HCT116 (cell line): Measurements from ENCODE around the gene TAF1B. TPM values are rescaled to one million over a fixed set of nuclear protein-coding genes. Genes with fewer than 3 reads are reported as not detected.

Source experiments
- ATAC-seq: fragments of 200-7000 bp; cut with Tn5 transposase; 2 replicates; pipeline ENCODE4 v1.9.1; 2020; ENCODE audit warnings: mild to moderate bottlenecking, moderate library complexity
- BruUV-seq: library from RNA; stranded (reverse); fragments of 400-500 nt; replicated peaks from 2 replicates; lab custom pipeline; 2021; lab: Mats Ljungman, UMichigan
- CTCF ChIA-PET: fragments of 300-600 bp; sonication (Branson Sonifier 250); formaldehyde crosslinking; loops from one replicate; lab custom pipeline; 2021; ENCODE audit warnings: antibody characterized with exemption; lab: Charles Lee
- POLR2A ChIA-PET: fragments of 300-600, 350-600 bp; sonication (Branson Sonifier 250); formaldehyde crosslinking; loops from one replicate; lab custom pipeline; 2021; ENCODE audit warnings: antibody characterized with exemption; lab: Charles Lee
- RAD21 ChIA-PET, 2 experiments: fragments of 300-600 bp; sonication (Branson Sonifier 250); formaldehyde crosslinking; loops; one replicate each; lab custom pipeline; 2023; ENCODE audit warnings: low total read pairs in 2 of 2; ENCODE audit not compliant: uncharacterized antibody in 2 of 2, unreplicated experiment in 2 of 2, low non-redundant PET in 1 of 2; lab: Charles Lee
- DNase-seq: peaks from one replicate; pipeline ENCODE4 v3.0.0-alpha.2; 2010; ENCODE audit warnings: low read depth, low spot score
- H2AFZ ChIP-seq: fragments of 200-600 bp; shearing (Covaris generic), sonication (generic); 2 replicates; pipeline ENCODE4 v1.6.1; 2017; ENCODE audit warnings: low read depth, mixed run types, mixed read lengths, antibody characterized with exemption, low read length; ENCODE audit not compliant: poor library complexity, severe bottlenecking
- H3K27ac ChIP-seq: 2 replicates; pipeline ENCODE4 v1.5.1; 2012; ENCODE audit warnings: low read depth, low read length
- H3K27me3 ChIP-seq: fragments of 200-600 bp; sonication (generic); 2 replicates; pipeline ENCODE4 v1.6.1; 2016; ENCODE audit warnings: mixed run types, low read length, mixed read lengths; ENCODE audit not compliant: insufficient read depth
- H3K36me3 ChIP-seq, 2 experiments: fragments of 200-500 bp in 1 of 2; fragments of 200-600 bp in 1 of 2; sonication (Bioruptor generic) in 1 of 2; sonication (generic) in 1 of 2; 2 replicates each; pipeline versions ENCODE4 v1.5.1 to v1.6.1; 2014 to 2016; ENCODE audit warnings: low read length in 2 of 2, inconsistent platforms in 1 of 2, mixed read lengths in 1 of 2, mixed run types in 1 of 2; ENCODE audit not compliant: insufficient read depth in 2 of 2, control insufficient read depth in 1 of 2
- H3K4me1 ChIP-seq, 2 experiments: fragments of 200-600 bp in 1 of 2; sonication (generic) in 1 of 2; 2 replicates each; pipeline versions ENCODE4 v1.5.1 to v1.6.1; 2012 to 2017; ENCODE audit warnings: low read length in 2 of 2, inconsistent platforms in 1 of 2, mild to moderate bottlenecking in 1 of 2, mixed read lengths in 1 of 2, mixed run types in 1 of 2, moderate library complexity in 1 of 2; ENCODE audit not compliant: insufficient read depth in 2 of 2, control insufficient read depth in 1 of 2
- H3K4me2 ChIP-seq: fragments of 200-600 bp; sonication (generic); 2 replicates; pipeline ENCODE4 v1.6.1; 2017; ENCODE audit warnings: mixed run types, low read length, mixed read lengths
- H3K4me3 ChIP-seq, 2 experiments: fragments of 200-600 bp in 1 of 2; sonication (generic) in 1 of 2; replicated peaks in 1 of 2; 2 replicates each; pipeline ENCODE4 v1.5.1; 2011 to 2016; ENCODE audit warnings: low read length in 2 of 2, control low read depth in 1 of 2, low read depth in 1 of 2, mild to moderate bottlenecking in 1 of 2, mixed read lengths in 1 of 2, mixed run types in 1 of 2
- H3K79me2 ChIP-seq: fragments of 200-600 bp; sonication (generic); 2 replicates; pipeline ENCODE4 v1.6.1; 2017; ENCODE audit warnings: mild to moderate bottlenecking, mixed run types, low read length, moderate library complexity, mixed read lengths; ENCODE audit not compliant: insufficient read depth
- H3K9ac ChIP-seq: fragments of 200-600 bp; sonication (generic); 2 replicates; pipeline ENCODE4 v1.6.1; 2016; ENCODE audit warnings: low read length, mixed read lengths
- H3K9me2 ChIP-seq: fragments of 200-600 bp; sonication (generic), shearing (Covaris generic); 2 replicates; pipeline ENCODE4 v1.6.1; 2017; ENCODE audit warnings: mixed run types, mild to moderate bottlenecking, moderate library complexity; ENCODE audit not compliant: insufficient read depth
- H3K9me3 ChIP-seq, 2 experiments: fragments of 200-500 bp in 1 of 2; fragments of 200-600 bp in 1 of 2; sonication (Bioruptor generic) in 1 of 2; sonication (generic) in 1 of 2; 2 replicates each; pipeline ENCODE4 v1.6.1; 2014 to 2017; ENCODE audit warnings: low read length in 2 of 2, mixed read lengths in 2 of 2, inconsistent platforms in 1 of 2, low read depth in 1 of 2, mild to moderate bottlenecking in 1 of 2, mixed run types in 1 of 2, moderate library complexity in 1 of 2; ENCODE audit not compliant: control insufficient read depth in 1 of 2, insufficient read depth in 1 of 2
- H4K20me1 ChIP-seq: fragments of 200-600 bp; sonication (generic), shearing (Covaris generic); 2 replicates; pipeline ENCODE4 v1.6.1; 2017; ENCODE audit warnings: mixed run types, mild to moderate bottlenecking, moderate library complexity; ENCODE audit not compliant: insufficient read depth
- EGR1 ChIP-seq: IDR thresholded peaks from 2 replicates; pipeline ENCODE4 v1.6.1; 2012; ENCODE audit warnings: low read depth
- EZH2 ChIP-seq: fragments of 200-600 bp; sonication (generic); IDR thresholded peaks from 2 replicates; pipeline ENCODE4 v1.6.1; 2017; ENCODE audit warnings: antibody characterized with exemption, mixed run types
- EZH2phosphoT487 ChIP-seq: fragments of 200-600 bp; IDR thresholded peaks from 2 replicates; pipeline ENCODE4 v1.6.1; 2018; ENCODE audit warnings: antibody characterized with exemption, borderline replicate concordance
- FOSL1 ChIP-seq: IDR thresholded peaks from 2 replicates; pipeline ENCODE4 v1.6.1; 2012; ENCODE audit warnings: low read depth
- JUND ChIP-seq: IDR thresholded peaks from 2 replicates; pipeline ENCODE4 v1.6.1; 2012
- POLR2A ChIP-seq: IDR thresholded peaks from 2 replicates; pipeline ENCODE4 v1.7.0; 2011; ENCODE audit warnings: borderline replicate concordance; ENCODE audit not compliant: insufficient read depth, insufficient read length; ENCODE audit errors: extremely low read depth
- POLR2AphosphoS5 ChIP-seq: IDR thresholded peaks from 2 replicates; pipeline ENCODE4 v1.6.1; 2011; ENCODE audit warnings: mild to moderate bottlenecking, low read depth, low read length, moderate library complexity
- SIN3A ChIP-seq: IDR thresholded peaks from 2 replicates; pipeline ENCODE4 v1.6.1; 2012; ENCODE audit warnings: low read depth
- TCF7L2 ChIP-seq: IDR thresholded peaks from 2 replicates; pipeline ENCODE4 v1.7.0; 2011; ENCODE audit warnings: borderline replicate concordance, inconsistent platforms; ENCODE audit not compliant: insufficient read depth, insufficient read length; ENCODE audit errors: extremely low read depth
- YY1 ChIP-seq: IDR thresholded peaks from 2 replicates; pipeline ENCODE4 v1.6.1; 2011; ENCODE audit warnings: low read length, low read depth, moderate library complexity, mild to moderate bottlenecking; ENCODE audit not compliant: insufficient replicate concordance; ENCODE audit errors: extremely low read depth
- ZNF274 ChIP-seq: fragments of 200-500 bp; sonication (Bioruptor generic); IDR thresholded peaks from 2 replicates; pipeline ENCODE4 v1.6.1; 2014; ENCODE audit warnings: mild to moderate bottlenecking, low read depth, low read length, inconsistent platforms
- intact Hi-C: fragments of 100-400 bp; cut with micrococcal nuclease; formaldehyde crosslinking; loops from 2 replicates; pipeline ENCODE4 v1.10.0; 2022
- total RNA-seq: library from RNA; stranded (reverse); gene quantifications from one replicate; pipeline ENCODE4 v1.2.1, GENCODE V29; 2021; ENCODE audit not compliant: unreplicated experiment
- TF ChIP-seq, protein P1 (sequence below): IDR thresholded peaks from 2 replicates; pipeline ENCODE4 v1.6.1; 2012
- TF ChIP-seq, protein P2 (sequence below): IDR thresholded peaks from 2 replicates; pipeline ENCODE4 v1.6.1; 2012
- TF ChIP-seq, protein P3 (sequence below): IDR thresholded peaks from 2 replicates; pipeline ENCODE4 v1.6.1; 2012; ENCODE audit warnings: low read depth
- TF ChIP-seq, protein P4 (sequence below): IDR thresholded peaks from 2 replicates; pipeline ENCODE4 v1.6.1; 2011; ENCODE audit warnings: mild to moderate bottlenecking, low read length, moderate library complexity; ENCODE audit not compliant: insufficient replicate concordance; ENCODE audit errors: extremely low read depth

Gene TAF1B
- total RNA-seq, 1 experiment from 2014 or later = 27.9 TPM

DNA sequence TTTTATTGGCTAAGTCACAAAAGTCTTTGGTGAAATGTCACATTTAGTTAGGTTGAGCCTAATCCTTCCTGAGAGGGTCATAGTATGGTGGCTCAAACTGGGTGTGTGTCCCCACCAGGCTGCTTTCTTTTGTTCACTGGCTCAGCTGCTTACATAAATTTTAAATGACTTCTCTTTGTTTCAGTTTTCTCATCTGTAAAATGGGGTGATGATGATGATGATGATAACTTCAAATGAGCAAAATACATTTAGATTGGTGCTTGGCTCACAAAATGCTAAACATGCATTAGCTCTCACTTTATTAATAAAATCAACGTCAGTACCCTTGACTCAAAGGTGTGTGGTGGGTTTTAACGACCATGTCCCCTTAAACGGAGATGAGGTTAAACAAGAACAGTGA is 7.2 kb upstream of the TAF1B start:
- Histone ChIP-seq H3K27ac (no peak overlapping the region), H3K9me2 (no peaks in the 10 kb centered on the region), H3K4me2 (no peak overlapping the region), H3K27me3 (no peaks in the 10 kb centered on the region), H2AFZ (no peak overlapping the region), H3K79me2 (no peaks in the 10 kb centered on the region), H3K9me3 (no peaks in the 10 kb centered on the region), H3K36me3 (no peaks in the 10 kb centered on the region), H4K20me1 (no peaks in the 10 kb centered on the region), H3K4me1 (peaks cover 13 to 28% of the 10 kb centered on the region in 2 experiments; a peak in 3 of 4 replicates), H3K4me3 (no peak overlapping the region), H3K9ac (no peak overlapping the region)
- ChIA-PET CTCF (no interaction called here), RAD21 (no interaction called here), POLR2A (no interaction called here)
- no TSS peak for BruUV-seq
- intact Hi-C loops = no loop called here
- DNase-seq (no peak), ATAC-seq (no peak)
- TF ChIP-seq POLR2A (no peak), EZH2 (no peak), POLR2AphosphoS5 (no peak), SIN3A (no peak), FOSL1 (no peak), YY1 (no peak), JUND (no peak), ZNF274 (no peak), EZH2phosphoT487 (no peak), TCF7L2 (no peak), EGR1 (no peak)
- TF ChIP-seq, protein P1, sequence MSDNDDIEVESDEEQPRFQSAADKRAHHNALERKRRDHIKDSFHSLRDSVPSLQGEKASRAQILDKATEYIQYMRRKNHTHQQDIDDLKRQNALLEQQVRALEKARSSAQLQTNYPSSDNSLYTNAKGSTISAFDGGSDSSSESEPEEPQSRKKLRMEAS = no peak
- TF ChIP-seq, protein P2, sequence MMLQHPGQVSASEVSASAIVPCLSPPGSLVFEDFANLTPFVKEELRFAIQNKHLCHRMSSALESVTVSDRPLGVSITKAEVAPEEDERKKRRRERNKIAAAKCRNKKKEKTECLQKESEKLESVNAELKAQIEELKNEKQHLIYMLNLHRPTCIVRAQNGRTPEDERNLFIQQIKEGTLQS = no peak
- TF ChIP-seq, protein P3, sequence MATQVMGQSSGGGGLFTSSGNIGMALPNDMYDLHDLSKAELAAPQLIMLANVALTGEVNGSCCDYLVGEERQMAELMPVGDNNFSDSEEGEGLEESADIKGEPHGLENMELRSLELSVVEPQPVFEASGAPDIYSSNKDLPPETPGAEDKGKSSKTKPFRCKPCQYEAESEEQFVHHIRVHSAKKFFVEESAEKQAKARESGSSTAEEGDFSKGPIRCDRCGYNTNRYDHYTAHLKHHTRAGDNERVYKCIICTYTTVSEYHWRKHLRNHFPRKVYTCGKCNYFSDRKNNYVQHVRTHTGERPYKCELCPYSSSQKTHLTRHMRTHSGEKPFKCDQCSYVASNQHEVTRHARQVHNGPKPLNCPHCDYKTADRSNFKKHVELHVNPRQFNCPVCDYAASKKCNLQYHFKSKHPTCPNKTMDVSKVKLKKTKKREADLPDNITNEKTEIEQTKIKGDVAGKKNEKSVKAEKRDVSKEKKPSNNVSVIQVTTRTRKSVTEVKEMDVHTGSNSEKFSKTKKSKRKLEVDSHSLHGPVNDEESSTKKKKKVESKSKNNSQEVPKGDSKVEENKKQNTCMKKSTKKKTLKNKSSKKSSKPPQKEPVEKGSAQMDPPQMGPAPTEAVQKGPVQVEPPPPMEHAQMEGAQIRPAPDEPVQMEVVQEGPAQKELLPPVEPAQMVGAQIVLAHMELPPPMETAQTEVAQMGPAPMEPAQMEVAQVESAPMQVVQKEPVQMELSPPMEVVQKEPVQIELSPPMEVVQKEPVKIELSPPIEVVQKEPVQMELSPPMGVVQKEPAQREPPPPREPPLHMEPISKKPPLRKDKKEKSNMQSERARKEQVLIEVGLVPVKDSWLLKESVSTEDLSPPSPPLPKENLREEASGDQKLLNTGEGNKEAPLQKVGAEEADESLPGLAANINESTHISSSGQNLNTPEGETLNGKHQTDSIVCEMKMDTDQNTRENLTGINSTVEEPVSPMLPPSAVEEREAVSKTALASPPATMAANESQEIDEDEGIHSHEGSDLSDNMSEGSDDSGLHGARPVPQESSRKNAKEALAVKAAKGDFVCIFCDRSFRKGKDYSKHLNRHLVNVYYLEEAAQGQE = no peak
- TF ChIP-seq, protein P4, sequence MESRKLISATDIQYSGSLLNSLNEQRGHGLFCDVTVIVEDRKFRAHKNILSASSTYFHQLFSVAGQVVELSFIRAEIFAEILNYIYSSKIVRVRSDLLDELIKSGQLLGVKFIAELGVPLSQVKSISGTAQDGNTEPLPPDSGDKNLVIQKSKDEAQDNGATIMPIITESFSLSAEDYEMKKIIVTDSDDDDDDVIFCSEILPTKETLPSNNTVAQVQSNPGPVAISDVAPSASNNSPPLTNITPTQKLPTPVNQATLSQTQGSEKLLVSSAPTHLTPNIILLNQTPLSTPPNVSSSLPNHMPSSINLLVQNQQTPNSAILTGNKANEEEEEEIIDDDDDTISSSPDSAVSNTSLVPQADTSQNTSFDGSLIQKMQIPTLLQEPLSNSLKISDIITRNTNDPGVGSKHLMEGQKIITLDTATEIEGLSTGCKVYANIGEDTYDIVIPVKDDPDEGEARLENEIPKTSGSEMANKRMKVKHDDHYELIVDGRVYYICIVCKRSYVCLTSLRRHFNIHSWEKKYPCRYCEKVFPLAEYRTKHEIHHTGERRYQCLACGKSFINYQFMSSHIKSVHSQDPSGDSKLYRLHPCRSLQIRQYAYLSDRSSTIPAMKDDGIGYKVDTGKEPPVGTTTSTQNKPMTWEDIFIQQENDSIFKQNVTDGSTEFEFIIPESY = no peak
